OCI-M1 (cell line): ENCODE data around the gene NELFA.

ENCODE experiments used
- DNase-seq: peaks from one replicate; lab custom pipeline; 2025; lab: John Stamatoyannopoulos, UW

Gene NELFA

GRCh38 chr4:1937550-1937949, 71.2 kb downstream of the NELFA start:
- DNase-seq = no peak

GRCh38 chr4:1933700-1934099, 75.1 kb downstream of the NELFA start:
- DNase-seq = no peak

- no peak for DNase-seq
Measured at GRCh38 chr4:1932736-1933135, 76.0 kb downstream of the NELFA start.
